Skeletal muscle tissue (tissue), 4 donors: ENCODE measurements around the gene SRSF4. TPM values are rescaled to one million over a fixed set of nuclear protein-coding genes. Genes with fewer than 3 reads are reported as not detected.
"Not testable (repeated sequence)": the region's sequence is repeated elsewhere in the genome, so short reads cannot be mapped to it uniquely, and the experiment has no call there.

Experiments used
- H3K27ac ChIP-seq: one replicate; pipeline ENCODE4 v1.7.0; 2013; ENCODE audit warnings: mild to moderate bottlenecking, low read depth, low read length, inconsistent platforms
- H3K27me3 ChIP-seq, 3 donors: one replicate each; pipeline ENCODE4 v1.7.0; 2013; ENCODE audit warnings: low read length in 3 of 3; ENCODE audit not compliant: control insufficient read depth in 3 of 3, insufficient read depth in 3 of 3
- H3K36me3 ChIP-seq, 3 donors: one replicate each; pipeline ENCODE4 v1.7.0; 2013; ENCODE audit warnings: low read length in 3 of 3; ENCODE audit not compliant: control insufficient read depth in 3 of 3, insufficient read depth in 3 of 3
- H3K4me1 ChIP-seq, 3 donors: one replicate each; pipeline ENCODE4 v1.7.0; 2013; ENCODE audit warnings: low read length in 3 of 3, mild to moderate bottlenecking in 3 of 3; ENCODE audit not compliant: control insufficient read depth in 3 of 3, insufficient read depth in 3 of 3
- H3K4me3 ChIP-seq, 3 donors: one replicate each; pipeline ENCODE4 v1.7.0; 2013; ENCODE audit warnings: low read length in 3 of 3
- H3K9ac ChIP-seq, 3 donors: one replicate each; pipeline ENCODE4 v1.7.0; 2013; ENCODE audit warnings: low read length in 3 of 3, mild to moderate bottlenecking in 3 of 3, moderate library complexity in 2 of 3, low read depth in 1 of 3
- H3K9me3 ChIP-seq, 3 donors: one replicate each; pipeline ENCODE4 v1.7.0; 2013; ENCODE audit warnings: low read length in 3 of 3; ENCODE audit not compliant: control insufficient read depth in 3 of 3
- total RNA-seq: library from RNA; depleted of rRNA; stranded (reverse); fragments of >200 nt; gene quantifications from one replicate; pipeline ENCODE4 v1.2.3, GENCODE V29; 2014
- donor health status: Osteomylitis.

Gene SRSF4
- 39.1 TPM for total RNA-seq

GRCh38 chr1:29181413-29182225 is at the start of gene SRSF4:
TSS of gene SRSF4 (minus strand) at chr1:29181900. CDS start at chr1:29181752, 148 bp downstream.
- peak within 1 kb of the TSS; percentile 96 to 100 (median 100) for H3K9ac ChIP-seq
- peaks cover 0 to 6% (median 0%) of the 10 kb centered on the region in 3 donors for H3K36me3 ChIP-seq
- no peaks in the 10 kb centered on the region for H3K9me3 ChIP-seq
- H3K4me1 ChIP-seq = peaks cover 18 to 35% (median 25%) of the 10 kb centered on the region in 3 donors
- peak within 1 kb of the TSS; percentile 90 to 97 (median 94) for H3K4me3 ChIP-seq
- peak within 1 kb of the TSS; percentile 100 for H3K27ac ChIP-seq
- no peaks in the 10 kb centered on the region for H3K27me3 ChIP-seq

- H3K36me3 ChIP-seq = no peaks in the 10 kb centered on the region
- no peaks in the 10 kb centered on the region for H3K9me3 ChIP-seq
- no peaks in the 10 kb centered on the region for H3K27me3 ChIP-seq
- H3K4me1 ChIP-seq = peaks cover 9 to 24% (median 13%) of the 10 kb centered on the region in 3 donors
- H3K4me3 ChIP-seq = peak within 1 kb of the TSS; percentile 71 to 90 (median 86)
- H3K27ac ChIP-seq = peak within 1 kb of the TSS; percentile 73
- H3K9ac ChIP-seq = peak within 1 kb of the TSS; percentile 84 to 89 (median 86)
Measured at GRCh38 chr1:29230553-29231378, 49.1 kb upstream of the SRSF4 start, which contains the start of gene MECR. TSS of gene MECR (minus strand) at chr1:29230934. CDS start at chr1:29230906, 28 bp downstream.

GRCh38 chr1:29230204-29230552 is 48.5 kb upstream of the SRSF4 start:
- peaks cover 9 to 24% (median 13%) of the 10 kb centered on the region in 3 donors for H3K4me1 ChIP-seq
- H3K27ac ChIP-seq = peak overlapping the region; percentile 73
- H3K9ac ChIP-seq = peak overlapping the region; percentile 84 to 89 (median 86)
- no peaks in the 10 kb centered on the region for H3K9me3 ChIP-seq
- no peaks in the 10 kb centered on the region for H3K27me3 ChIP-seq
- peaks cover 0 to 4% (median 2%) of the 10 kb centered on the region in 3 donors for H3K36me3 ChIP-seq
- H3K4me3 ChIP-seq = peak overlapping the region; percentile 71 to 90 (median 86)

GRCh38 chr1:29227511-29227910 is 45.8 kb upstream of the SRSF4 start:
- Histone ChIP-seq H3K4me3 (no peak overlapping the region), H3K27ac (no peak overlapping the region)

GRCh38 chr1:29225361-29225760 is 43.7 kb upstream of the SRSF4 start:
- peaks cover 6 to 19% (median 18%) of the 10 kb centered on the region in 3 donors for H3K36me3 ChIP-seq
- no peak overlapping the region for H3K27ac ChIP-seq
- no peaks in the 10 kb centered on the region for H3K9me3 ChIP-seq
- H3K4me1 ChIP-seq = peaks cover 7 to 13% (median 9%) of the 10 kb centered on the region in 3 donors
- no peak overlapping the region for H3K4me3 ChIP-seq
- H3K9ac ChIP-seq = no peak overlapping the region
- no peaks in the 10 kb centered on the region for H3K27me3 ChIP-seq

More at GRCh38 chr1:29227511-29227910, 45.8 kb upstream of the SRSF4 start:
- no peaks in the 10 kb centered on the region for H3K9me3 ChIP-seq
- no peaks in the 10 kb centered on the region for H3K27me3 ChIP-seq
- H3K4me1 ChIP-seq = peaks cover 9 to 24% (median 13%) of the 10 kb centered on the region in 3 donors
- H3K36me3 ChIP-seq = peaks cover 6 to 14% (median 13%) of the 10 kb centered on the region in 3 donors
- no peak overlapping the region for H3K9ac ChIP-seq

- no peaks in the 10 kb centered on the region for H3K9me3 ChIP-seq
- H3K4me1 ChIP-seq = peaks cover 0 to 4% (median 0%) of the 10 kb centered on the region in 3 donors
- H3K27me3 ChIP-seq = no peaks in the 10 kb centered on the region
- H3K9ac ChIP-seq = no peak overlapping the region
- no peak overlapping the region for H3K4me3 ChIP-seq
- H3K36me3 ChIP-seq = peaks cover 6 to 26% (median 23%) of the 10 kb centered on the region in 3 donors
- H3K27ac ChIP-seq = no peak overlapping the region
Measured at GRCh38 chr1:29224356-29224837, 42.7 kb upstream of the SRSF4 start.

- Histone ChIP-seq H3K4me1 (peaks cover 0 to 3% (median 0%) of the 10 kb centered on the region in 3 donors), H3K27me3 (no peaks in the 10 kb centered on the region), H3K9ac (no peak overlapping the region), H3K4me3 (no peak overlapping the region), H3K9me3 (no peaks in the 10 kb centered on the region), H3K27ac (no peak overlapping the region), H3K36me3 (peaks cover 6 to 28% (median 27%) of the 10 kb centered on the region in 3 donors)
Measured at GRCh38 chr1:29223521-29223920, 41.8 kb upstream of the SRSF4 start.

- Histone ChIP-seq H3K36me3 (peaks cover 6 to 28% (median 27%) of the 10 kb centered on the region in 3 donors), H3K4me3 (no peak overlapping the region), H3K27ac (no peak overlapping the region), H3K4me1 (peaks cover 0 to 2% (median 0%) of the 10 kb centered on the region in 3 donors), H3K9me3 (no peaks in the 10 kb centered on the region), H3K27me3 (no peaks in the 10 kb centered on the region), H3K9ac (no peak overlapping the region)
Measured at GRCh38 chr1:29222686-29223085, 41.0 kb upstream of the SRSF4 start.

GRCh38 chr1:29222260-29222659 is 40.6 kb upstream of the SRSF4 start:
- H3K36me3 ChIP-seq = peaks cover 6 to 28% (median 27%) of the 10 kb centered on the region in 3 donors
- not testable (repeated sequence) for H3K27ac ChIP-seq, H3K9ac ChIP-seq, H3K4me3 ChIP-seq, H3K4me1 ChIP-seq, H3K27me3 ChIP-seq, H3K9me3 ChIP-seq
